ENCODE measurements around the gene NOPCHAP1.
A peak's percentile ranks its signal among the peaks of the same experiment; 100 is the strongest.
"Not testable (repeated sequence)": the region's sequence is repeated elsewhere in the genome, so short reads cannot be mapped to it uniquely, and the experiment has no call there.

Gene NOPCHAP1

DNA sequence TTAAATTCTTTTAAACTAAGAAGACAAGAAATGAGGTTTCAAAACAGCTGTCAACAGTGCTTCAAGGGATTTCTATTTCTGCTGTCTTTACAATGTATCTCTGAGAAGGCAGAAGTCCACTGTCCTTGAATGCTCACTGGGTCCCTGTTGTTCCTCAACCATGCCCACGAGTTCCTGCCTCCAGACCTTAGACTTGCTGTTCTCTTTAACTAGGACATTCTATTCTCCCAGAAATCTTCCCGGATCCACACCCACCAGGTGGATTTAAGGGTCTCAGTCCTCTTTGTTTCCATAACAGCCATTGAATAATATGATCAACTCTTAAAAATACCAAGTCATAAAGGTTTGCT, 21.3 kb upstream of the NOPCHAP1 start:
- no peak for DNase-seq (ENCODE audit: low spot score)

DNA sequence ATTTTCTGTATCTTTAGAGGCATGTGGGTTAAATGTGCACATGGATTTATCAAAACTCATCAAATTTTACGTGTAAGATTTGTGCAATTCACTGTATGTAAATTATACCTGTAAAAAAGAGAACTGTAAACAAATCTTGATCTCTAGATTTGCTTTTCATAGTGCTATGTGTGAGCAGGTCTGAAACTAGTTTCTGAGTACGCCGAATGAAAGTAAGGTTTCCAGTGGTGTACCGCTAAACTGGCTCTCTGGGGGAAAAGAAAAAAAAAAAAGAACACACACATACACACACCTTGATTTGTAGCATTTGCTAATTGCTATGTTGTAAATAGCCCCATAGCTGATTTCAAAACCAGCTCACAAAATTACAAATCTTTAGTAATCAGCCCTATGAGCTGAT, 19.4 kb upstream of the NOPCHAP1 start:
- DNase-seq (ENCODE audit: low spot score): no peak

DNA sequence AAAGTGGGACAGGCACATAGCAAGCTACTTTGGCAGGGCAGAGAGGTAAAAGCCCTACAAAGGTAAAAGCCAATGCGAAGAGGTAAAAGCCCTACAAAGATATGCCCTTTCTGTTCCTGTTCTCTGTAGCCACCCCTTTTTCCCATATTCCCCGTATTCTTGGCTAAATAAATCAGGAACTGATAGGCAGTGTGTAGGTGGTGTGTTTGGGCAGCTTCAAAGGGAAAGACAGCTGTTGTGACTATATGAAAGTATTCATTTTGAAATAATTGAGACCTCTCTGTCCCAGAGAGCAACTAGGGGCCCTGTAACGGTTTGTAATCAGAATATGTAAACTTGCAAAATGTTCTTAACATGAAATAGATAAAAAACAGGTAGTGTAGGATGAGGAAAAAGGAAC, 16.8 kb upstream of the NOPCHAP1 start:
- DNase-seq (ENCODE audit: low spot score): no peak

DNA sequence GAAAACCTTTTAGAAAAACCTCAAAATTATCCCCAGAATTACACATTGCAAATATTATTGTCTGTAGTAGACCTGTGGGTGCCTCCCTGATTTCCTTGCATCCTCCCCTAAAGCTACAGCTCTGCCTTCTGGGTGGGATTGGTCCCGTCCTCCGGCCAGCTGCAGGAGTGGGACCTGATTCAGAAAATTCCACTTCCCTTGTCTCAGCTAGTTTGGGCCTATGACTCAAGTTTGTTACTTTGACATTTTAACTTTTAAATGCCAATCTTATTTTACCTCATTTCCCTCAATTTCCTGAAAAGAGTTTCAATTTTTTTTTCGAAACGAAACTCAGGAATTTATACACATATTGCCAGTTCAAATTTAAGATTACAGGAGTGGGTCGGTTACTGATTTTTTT, 14.8 kb upstream of the NOPCHAP1 start:
- DNase-seq (ENCODE audit: low spot score): no peak

DNA sequence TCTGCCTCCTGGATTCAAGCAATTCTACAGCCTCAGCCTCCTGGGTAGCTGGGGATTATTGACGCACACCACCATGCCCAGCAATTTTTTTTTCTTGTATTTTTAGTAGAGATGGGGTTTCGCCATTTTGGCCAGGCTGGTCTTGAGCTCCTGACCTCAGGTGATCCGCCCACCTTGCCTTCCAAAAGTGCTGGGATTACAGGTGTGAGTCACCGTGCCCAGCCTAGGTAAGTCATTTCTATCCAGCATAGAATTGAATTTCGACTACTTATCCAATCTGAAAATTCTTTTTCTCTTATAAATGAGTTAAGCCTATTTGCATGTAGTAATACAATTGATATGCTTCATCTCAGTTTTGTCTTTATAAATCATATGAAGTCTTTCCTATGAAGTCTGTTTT, 12.9 kb upstream of the NOPCHAP1 start:
- no peak for DNase-seq (ENCODE audit: low spot score)

DNA sequence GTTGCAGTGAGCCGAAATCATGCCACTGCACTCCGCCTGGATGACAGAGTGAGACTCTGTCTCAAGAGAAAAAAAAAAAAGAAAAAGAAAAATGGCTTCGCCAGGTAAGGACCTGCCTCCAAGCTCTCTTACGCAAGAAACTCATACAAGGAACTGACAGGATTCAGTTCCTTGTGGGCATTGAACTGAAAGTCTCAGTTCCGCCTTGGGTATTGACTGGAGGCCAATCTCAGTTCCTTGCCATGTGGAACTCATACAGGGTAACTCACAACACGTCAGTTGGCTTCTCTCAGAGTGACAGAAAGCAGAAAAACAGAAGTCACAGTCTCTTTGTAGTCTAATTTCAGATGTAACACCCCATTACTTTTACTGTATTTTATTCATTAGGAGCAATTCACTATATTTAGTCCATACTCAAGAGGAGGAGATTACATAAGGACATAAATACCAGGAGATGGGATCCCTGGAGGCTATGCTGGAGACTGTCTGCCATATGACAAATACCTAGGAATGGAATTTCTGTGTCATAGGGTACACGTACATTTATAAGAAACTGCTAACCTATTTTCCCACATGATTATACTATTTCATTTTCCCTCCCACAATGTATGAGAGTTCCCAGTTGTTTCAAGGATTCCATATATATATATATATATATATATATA, 11.4 kb upstream of the NOPCHAP1 start:
- DNase-seq (ENCODE audit: low spot score): peak; percentile 75

DNA sequence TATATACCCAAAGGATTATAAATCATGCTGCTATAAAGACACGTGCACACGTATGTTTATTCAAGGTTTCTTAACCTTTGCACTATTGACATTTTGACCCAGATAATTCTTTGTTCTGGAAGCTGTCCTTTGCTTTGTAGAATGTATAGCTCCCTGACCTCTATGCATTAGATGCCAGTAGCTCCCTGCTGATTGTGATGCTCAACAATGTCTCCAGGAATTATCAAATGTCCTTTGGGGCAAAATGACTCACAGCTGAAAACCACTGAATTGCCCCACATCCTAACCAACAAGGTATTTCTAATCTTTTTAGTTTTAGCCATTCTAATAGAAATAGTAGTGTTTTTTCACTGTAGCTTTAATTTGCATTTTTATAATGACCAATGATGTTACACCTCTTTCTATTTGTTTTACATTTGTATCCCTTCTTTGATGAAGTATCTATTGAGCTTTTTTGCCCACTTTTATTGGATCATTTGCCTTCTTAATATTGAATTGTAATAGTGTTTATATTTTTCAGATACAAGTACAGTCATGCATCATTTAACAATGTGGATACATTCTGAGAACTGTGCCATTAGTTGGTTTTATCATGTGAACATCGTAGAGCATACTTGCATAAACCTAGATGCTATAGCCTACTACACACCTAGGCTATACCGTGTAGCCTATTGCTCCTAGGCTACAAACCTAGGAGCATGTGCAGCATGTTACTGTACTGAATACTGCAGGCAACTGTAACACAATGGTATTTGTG, 10.4 kb upstream of the NOPCHAP1 start:
- DNase-seq (ENCODE audit: low spot score): no peak

DNA sequence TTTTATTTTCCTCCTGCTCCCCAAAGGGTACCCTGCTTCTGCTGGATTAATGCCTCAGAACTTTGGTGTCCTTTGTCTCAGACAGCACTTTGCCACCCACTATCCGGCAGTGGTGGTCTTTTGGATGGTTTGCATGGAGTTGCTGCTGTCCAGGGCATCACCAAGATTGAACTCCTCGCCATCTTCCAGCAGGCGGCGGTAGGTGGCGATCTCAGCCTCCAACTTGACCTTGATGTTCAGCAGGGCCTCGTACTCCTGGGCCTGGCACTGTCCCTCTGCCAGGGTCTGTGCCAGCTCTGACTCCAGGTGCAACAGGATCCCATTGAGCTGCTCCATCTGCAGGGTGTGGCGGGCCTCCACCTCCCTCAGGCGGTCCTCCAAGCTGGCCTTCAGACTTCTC, 9.4 kb upstream of the NOPCHAP1 start:
- DNase-seq (ENCODE audit: low spot score): no peak

DNA sequence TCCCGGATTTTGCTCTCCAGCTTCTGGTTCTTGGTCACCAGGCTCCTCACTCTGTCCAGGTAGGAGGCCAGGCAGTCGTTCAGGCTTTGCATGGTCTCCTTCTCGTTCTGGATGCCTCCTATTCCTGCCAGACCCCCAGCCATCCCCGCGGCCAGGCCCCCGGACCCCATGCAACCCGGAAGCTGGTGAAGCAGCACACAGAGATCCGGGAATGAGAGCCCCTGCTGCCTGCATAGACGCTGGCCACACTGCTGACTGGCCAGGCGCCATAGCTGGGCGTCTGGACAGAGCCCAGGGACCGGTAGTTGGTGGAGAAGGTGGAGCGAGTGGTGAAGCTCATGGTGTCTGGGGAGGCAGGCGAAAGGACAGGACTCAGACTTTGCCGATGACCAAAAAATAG, 8.4 kb upstream of the NOPCHAP1 start:
- not testable (repeated sequence) for DNase-seq (ENCODE audit: low spot score)

DNA sequence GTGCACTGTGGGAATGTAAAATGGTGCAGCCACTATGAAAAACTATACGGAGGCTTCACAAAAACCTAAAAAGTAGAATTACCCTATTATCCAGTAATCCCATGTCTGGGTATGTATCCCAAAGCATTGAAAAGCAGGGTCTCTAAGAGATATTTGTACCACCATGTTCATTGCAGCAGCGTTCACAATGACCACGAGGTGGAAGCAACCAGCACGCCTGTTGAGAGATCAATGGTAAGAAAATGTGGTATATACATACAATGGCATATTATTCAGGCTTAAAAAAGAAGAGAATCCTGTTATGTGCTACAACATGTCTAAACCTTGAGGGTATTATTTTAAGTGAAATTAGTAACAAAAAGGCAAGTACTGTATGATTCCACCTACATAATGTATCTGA, 910 bp upstream of the NOPCHAP1 start:
- DNase-seq (ENCODE audit: low spot score): no peak

DNA sequence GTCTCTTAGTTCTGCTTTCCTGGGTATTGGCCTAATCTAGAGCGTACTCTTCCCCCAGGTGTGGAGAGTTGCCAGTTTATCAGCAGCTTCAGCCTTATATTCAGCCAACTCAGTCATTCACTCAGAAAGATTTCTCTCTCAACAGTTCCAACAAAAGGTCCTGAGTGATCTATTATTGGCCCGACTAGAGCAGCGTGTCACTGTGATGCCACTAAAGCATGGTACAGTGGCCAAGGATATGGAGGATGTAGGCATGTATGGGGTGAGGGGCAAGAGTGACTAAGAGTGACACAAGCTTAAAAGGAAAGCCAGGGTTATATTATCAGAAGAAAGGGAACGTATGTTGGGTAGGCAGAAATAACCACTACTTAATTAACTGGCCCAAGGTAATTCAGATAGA, 4.8 kb downstream of the NOPCHAP1 start:
- DNase-seq (ENCODE audit: low spot score): no peak

DNA sequence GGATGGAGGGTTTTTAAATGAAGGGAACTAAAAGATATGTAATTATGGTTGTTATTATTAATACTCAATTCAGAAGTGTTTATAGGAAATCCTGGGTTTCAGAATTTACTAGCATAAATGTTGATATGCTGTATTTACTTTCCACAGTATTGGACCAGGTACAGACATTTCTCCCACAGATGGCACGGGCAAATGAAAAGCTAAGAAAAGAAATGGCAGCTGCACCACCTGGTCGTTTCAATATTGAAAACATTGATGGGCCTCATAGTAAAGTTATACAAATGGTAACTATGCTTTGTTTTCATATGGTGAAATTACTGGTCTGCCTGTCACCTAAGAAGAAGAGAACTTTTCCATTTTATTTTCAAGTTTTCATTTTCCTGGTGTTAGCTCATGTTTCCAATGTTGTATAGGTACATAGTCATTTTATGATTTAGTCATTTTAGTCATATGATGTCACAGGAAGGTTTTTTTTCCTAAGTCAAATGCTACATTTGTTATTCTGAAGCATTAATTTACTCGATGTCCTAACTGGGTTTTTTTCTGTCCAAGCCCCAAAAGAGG, 5.5 kb downstream of the NOPCHAP1 start:
- DNase-seq (ENCODE audit: low spot score): no peak

DNA sequence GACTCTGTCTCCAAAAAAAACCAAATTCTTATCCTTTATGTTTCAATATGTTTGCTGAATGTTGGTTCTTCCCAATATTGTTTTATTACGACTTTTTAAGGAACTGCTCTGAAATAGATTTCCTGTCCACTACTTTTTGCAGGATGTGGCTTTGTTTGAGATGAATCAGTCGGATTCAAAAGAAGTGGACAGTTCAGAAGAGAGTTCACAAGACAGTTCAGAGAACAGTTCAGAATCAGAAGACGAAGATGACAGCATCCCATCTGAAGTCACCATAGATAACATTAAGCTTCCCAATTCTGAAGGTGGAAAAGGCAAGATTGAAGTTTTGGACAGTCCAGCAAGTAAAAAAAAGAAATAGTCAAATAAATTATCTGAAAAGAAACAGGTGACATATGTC, 8.2 kb downstream of the NOPCHAP1 start:
- DNase-seq (ENCODE audit: low spot score): no peak

DNA sequence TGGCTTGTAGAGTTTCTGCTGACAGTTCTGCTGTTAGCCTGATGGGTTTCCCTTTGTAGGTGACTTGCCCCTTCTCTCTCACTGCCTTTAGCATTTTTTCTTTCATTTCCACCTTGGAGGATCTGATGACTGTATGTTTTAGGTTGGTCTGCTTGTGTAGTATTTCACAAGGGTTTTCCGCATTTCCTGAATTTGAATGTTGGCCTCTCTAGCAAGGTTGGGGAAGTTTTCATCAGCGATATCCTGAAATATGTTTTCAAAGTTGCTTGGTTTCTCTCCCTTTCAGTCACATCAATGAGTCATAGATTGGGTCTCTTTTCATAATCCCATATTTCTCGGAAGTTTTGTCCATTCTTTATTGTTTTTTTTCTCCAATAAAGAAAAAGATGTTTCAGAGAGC, 11.4 kb downstream of the NOPCHAP1 start:
- no peak for DNase-seq (ENCODE audit: low spot score)

DNA sequence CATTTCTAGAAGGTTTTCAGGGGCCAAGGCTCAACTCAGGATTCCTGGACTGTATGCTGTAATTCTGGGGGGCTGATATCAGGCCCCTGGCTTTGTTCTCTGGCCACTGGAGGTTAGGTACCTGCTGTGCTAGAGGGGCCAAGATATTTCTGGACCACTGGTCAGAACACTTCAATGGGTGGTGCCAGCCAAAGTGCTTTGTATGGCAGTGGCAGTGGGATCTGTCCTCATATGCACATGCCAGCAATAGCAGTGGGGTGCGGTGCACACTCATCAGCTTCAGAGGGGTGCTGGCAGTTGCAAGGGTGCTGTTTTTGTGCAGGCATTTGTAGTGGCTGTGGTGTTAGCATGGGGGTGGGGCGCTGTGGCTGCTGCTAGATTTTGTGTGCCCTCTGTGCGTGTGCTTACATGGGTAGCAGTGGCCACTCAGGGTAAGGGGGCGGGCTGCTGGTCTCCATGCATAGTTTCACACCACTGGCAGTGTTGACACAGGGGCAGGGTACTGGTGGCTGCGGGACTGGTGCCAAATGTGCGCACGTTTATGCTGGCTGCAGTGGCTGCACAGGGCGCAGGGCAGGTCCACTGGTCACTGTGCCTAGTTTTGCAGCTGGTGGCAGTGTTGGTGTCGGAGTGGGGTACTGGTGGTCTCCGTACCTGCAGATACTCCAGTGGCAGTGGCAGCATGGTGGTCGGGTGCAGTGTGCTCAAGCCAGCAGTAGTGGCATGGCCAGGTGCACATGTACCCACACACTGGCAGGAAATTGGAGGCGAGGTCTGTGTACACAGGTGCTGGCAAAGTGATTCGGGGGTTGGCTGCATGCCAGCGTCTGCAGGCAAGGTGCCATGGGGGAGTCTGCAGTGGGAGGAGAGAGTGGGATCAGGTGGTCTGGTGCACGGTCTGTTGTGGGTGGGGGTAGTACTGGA, 12.6 kb downstream of the NOPCHAP1 start:
- no peak for DNase-seq (ENCODE audit: low spot score)

DNA sequence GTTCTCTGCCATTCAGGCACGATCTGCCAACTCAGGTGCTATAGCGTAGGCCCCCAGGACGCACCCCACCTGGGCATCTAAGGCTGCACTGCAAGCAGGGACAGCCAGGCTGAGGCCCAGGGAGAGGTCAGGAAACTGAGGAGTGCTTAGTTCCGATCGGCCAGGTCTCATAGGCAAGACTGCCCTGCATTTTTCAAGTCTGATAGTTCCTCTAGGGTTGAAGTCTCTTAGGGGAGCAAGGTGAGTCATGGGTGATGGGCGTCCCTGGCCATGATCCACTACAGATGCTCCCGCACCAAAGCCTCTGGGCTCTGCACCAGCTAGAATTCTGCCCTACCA, 13.2 kb downstream of the NOPCHAP1 start:
- DNase-seq (ENCODE audit: low spot score): no peak

DNA sequence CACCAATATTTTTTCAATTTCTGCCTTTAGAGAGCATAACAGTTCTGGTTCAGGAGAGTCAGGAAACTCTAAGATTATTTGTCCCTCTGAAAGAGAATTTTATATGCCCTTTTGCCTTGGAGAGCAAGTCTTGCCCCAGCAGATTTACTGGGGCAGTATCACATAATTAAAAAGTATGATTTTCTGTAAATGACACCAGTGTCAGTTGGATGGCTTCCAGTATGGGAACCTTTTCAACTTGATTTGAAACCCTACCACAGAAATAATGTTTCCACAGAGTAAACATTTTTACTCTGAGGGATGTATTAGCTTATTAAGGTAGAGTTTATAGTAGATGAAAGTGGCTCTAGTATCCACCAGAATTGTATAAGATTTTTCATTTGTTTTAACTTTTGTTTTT, 15.4 kb downstream of the NOPCHAP1 start:
- no peak for DNase-seq (ENCODE audit: low spot score)

DNA sequence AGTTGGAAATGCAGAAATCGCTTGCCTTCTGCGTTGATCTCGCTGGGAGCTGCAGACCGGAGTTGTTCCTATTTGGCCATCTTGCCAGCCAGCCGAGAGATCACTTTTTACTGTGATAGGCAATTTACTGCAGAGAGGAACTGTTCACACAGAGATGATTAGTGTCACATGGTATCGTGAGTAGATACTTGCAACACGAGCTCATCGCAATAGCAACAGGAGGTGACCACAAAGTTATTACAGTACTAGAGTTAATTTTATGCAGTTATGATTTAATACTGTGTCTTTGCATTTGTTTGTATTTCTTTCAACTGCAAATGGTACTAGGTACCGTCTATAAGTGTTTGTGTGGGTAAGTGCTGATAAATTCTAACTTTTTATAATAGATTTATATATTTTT, 27.8 kb downstream of the NOPCHAP1 start:
- no peak for DNase-seq (ENCODE audit: low spot score)

DNA sequence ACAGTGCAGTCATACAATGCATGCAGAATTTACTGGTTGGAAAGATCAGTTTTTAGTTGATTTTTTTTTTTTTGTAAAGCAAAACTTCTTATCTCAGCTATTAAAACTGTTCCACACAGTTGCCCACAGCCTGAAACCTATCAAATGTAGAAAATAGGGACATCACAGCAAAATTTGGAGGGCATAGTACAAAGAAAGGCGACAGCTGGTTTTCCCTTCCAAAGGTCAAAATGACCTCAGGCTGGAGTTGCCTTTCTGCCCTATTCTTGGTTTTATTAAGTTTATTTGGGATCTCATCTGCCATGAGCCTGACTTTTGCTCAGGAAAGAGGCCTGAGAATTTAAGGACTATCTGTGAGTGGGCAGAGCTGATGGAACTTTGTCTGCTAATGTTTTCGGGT, 28.5 kb downstream of the NOPCHAP1 start:
- DNase-seq (ENCODE audit: low spot score): no peak

DNA sequence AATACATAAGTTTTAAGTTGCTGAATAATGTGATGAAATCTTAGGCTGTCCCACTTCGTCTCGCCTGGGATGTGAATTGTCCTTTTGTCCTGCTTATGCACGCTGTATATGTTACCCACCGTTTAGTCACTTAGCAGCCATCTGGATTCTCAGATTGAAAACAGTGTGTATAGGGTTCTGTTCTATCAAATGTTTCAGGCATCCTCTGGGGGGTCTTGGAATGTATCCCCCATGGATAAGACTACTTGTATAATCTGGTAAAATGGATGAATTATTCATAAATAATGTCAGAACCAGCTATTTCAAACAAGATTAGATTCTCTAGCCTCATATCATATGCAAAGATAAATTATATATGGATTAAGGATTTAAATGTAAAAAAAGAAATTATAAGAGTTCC, 29.4 kb downstream of the NOPCHAP1 start:
- DNase-seq (ENCODE audit: low spot score): no peak

DNA sequence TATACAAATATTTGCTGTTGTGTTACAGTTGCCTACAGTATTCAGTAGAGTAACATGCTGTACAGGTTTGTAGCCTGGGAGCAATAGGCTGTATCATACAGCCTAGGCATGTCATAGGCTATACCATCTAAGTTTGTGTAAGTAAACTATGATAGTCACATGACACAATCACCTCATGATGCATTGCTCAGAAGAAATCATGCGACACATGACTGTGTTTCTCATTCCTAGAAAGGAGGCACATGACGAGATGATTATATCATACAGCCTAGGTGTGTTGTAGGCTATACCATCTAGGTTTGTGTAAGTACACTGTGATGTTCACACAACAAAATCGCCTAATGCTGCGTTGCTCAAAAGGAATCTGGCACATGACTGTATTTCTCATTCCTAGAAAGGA, 31.9 kb downstream of the NOPCHAP1 start:
- no peak for DNase-seq (ENCODE audit: low spot score)

DNA sequence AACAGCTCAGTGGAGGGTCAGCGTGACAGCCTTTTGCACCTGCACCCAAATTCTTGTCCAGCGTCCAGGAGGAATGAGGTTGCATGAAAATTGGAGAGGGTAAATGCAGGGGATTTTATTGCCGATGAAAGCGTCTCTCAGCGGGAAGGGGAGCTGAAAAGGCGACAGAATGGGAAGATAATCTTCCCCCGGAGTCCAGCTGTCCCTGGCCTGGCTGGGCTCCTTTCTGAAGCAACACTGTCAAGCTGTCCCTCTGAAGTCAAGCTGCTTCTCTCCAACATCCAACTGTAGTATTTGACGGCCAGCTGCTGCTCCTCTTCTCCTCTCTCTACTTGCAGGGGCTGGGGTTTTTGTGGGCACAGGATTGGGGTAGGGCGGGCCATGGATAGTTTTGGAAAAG, 32.7 kb downstream of the NOPCHAP1 start:
- no peak for DNase-seq (ENCODE audit: low spot score)

All from Ammon's horn (tissue), 1 donor.